SHP77 treated with DMSO at 0.1 percent for 48 hours (cell line): ENCODE results near the gene AFG1L.
"Not testable (repeated sequence)": the region's sequence is repeated elsewhere in the genome, so short reads cannot be mapped to it uniquely, and the experiment has no call there.

Experiments
- DNase-seq: peaks from one replicate; lab custom pipeline; 2025; lab: John Stamatoyannopoulos, UW

Gene AFG1L

DNA sequence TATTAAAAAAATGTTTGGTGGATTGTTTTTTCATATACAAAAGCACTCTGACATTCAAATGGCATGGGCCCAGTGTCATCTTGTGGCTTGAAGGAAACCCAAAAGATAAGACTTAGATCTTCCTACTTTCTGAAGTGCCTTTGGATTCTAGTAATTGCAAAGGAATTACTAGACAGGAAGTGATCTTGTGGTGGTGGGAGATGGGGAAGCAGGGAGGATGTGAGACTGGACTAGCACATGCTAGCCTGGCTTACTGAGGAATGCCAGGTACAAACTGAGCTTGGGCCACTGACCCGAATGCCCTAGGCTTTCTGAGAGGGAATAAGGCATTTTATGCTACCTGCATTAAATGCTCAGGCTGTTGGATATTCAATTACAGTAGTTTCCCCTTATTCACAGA is 59.0 kb downstream of the AFG1L start:
- DNase-seq, result no peak

GRCh38 chr6:108355120-108355519 is 60.3 kb downstream of the AFG1L start:
- no peak for DNase-seq

GRCh38 chr6:108355890-108356289 is 61.0 kb downstream of the AFG1L start:
- no peak for DNase-seq

GRCh38 chr6:108359901-108360882 is 65.3 kb downstream of the AFG1L start:
- no peak for DNase-seq

- DNase-seq, result no peak
Measured at GRCh38 chr6:108360919-108361311, 66.1 kb downstream of the AFG1L start.

GRCh38 chr6:108361312-108361932 is 66.6 kb downstream of the AFG1L start:
- no peak for DNase-seq

DNA sequence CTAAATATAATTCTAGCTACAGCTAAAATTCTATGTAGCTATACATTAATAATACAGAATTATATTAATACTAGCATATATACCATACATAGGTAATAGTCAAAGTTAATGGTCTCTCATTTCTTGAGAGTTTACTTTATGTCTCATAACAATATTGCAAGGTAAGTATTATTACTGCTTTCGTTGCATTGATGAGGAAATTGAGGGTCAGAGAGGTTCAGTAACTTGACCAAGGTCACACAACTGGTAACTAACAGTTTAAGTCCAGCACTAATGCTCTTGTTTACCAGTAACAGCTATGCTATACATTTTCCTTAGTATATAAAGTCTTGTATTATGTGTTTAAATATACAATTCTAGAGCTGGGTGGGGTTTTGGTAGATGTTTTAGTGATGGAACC is 67.6 kb downstream of the AFG1L start:
- DNase-seq, result no peak

DNA sequence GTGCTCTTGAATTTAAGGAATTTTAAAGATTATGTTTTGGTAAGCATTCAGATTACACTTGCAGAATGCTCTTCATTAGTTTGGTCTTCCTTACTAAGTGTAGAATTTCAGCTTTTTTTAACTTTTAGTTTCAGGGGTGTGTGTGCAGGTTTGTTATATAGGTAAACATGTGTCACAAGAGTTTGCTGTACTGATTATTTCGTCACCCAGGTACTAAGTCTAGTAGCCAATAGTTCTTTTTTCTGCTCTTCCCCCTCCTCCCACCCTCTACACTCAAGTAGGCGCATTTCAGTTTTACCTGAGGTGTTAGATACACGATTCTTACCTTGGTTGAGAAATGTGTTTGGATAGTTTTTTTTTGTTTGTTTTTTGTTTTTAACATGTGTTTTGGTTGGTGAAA is 68.3 kb downstream of the AFG1L start:
- DNase-seq, result no peak

GRCh38 chr6:108363889-108364313 is 69.0 kb downstream of the AFG1L start:
- DNase-seq, result no peak

- DNase-seq, result no peak
Measured at GRCh38 chr6:108364470-108364869, 69.6 kb downstream of the AFG1L start.

DNA sequence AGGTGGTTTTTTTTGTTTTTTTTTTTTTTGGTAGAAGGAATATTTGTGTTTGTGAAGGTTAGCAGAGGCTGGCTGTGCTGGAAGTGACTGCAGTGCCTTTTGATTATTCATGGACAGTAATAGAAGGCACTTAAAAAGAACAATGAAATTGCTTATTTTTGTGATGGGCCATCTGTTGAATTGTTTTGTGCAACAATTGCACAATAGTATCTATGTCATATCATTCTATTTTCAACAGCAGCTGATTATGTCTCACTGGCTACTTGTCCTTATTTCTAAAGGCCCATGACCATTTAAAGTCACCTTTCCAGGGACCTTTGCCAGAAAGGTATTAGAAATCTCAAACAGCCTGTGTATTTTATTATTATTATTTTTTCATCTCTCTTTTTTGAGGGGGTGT is 70.6 kb downstream of the AFG1L start:
- no peak for DNase-seq

DNA sequence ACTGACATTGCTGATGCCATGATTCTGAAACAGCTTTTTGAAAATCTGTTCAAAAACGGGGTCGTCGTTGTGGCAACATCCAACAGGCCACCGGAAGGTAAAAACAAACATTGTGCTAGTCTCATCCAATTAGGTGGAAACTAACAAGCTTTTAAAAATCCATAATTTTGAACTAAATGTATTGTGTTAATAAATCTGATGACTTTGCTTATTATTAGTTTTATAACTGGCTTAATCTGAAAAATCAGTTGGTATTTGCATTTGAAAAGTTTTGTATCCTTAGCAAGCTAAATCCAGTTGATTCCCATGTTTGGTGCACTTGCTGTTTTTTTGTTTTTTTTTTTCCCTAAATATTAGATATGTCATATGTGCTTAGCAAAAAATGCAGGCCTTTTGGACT is 71.4 kb downstream of the AFG1L start:
- no peak for DNase-seq

DNA sequence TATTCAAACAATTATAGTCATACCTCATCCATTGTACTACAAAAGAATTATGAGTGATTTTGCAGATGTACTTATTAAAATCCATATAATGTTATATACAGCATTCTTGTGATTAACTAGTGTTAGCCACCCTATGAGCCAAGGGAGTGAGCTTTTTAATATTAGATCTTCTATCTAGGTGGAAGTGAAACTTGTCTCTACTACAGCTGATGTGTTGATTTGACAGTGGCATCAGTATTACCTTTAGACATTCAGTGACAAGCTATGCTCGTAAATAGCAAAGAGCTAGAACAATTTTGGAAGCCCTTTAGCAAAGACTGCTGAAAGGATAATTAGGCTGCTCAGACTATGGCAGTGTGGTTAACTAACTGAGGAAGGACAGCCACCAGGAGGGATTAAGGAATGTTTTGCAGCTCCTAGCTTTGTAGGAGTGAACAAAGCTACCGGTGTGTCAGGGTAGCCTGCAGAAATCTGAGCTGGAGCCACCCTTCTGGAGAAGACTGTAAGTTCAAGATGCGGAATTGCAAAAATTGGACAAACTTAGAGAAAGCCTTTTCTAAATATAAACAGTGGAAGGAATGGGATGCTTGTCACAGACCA is 73.7 kb downstream of the AFG1L start:
- DNase-seq, result no peak

DNA sequence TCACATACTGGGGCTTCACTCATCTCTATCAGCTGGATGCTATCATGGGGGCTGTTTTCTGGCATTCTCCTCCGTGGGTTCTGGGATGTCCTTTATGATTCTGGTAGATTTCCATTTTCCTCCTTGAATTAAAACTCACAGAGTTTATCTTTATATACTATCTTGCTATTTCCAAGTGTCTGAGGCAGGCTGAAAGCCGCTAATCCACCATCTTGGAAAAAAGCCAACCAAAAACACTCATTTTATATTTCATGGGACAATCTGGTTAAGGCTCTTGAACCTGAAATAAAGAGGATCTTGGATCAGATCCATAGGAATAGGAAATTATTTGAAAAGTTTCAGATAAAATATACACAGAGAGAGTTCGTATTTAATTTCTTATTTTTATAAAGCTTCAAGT is 86.0 kb downstream of the AFG1L start:
- no peak for DNase-seq

GRCh38 chr6:108383981-108384380 is 89.1 kb downstream of the AFG1L start:
- no peak for DNase-seq

- DNase-seq, result not testable (repeated sequence)
Measured at GRCh38 chr6:108389190-108389589, 94.3 kb downstream of the AFG1L start.

DNA sequence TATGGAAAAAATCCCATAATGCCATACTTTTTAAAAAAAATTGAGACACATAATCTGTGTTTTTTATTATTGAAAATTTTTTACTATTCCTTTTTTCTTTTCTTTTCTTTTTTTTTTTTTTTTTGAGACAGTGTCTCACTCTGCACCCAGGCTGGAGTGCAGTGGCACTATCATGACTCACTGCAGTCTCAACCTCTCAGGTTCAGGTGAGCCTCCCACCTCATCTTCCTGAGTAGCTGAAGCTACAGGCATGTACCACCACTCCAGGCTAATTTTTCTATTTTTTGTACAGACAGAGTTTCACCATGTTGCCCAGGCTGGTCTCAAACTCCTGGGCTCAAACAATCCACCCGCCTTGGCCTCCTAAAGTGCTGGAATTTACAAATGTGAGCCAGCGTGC is 100.4 kb downstream of the AFG1L start:
- DNase-seq, result no peak

DNA sequence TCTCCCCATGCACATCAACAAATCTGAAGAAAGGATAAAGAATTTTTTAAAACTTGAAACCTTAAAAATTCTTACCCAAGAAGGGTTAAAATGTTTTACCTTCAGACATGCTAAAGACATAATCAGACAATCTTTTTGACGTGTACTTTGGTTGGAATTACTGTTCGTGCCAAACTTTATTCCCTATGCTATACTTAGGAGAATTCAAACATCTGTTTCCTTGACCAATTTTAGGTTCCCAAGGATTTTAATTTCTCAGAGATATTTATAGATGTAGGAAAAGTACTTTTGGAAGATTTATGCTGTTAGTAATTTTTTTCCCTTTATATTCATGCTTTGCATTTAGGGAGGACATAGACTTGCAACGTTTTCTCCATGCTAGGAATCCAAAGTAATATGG is 108.4 kb downstream of the AFG1L start:
- no peak for DNase-seq

DNA sequence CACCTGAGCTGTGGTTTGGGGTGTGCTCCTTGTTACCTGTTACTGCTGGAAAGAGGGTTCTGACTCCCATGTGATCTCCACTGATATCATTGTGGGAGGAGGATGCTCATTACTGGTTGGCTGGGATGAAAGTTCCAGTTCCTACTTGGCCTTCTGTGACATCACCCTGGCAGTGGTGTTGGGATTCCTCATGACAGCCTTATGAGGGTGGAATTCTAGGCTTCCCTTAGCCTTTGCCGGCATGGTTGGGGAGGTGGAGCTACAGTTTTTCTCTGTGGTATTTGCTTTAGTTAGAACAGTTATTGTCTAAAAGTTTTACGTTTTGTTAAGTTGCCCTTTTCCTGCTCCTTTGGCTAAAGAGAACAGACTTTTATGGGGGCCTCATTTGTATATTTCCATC is 112.1 kb downstream of the AFG1L start:
- DNase-seq, result no peak

DNA sequence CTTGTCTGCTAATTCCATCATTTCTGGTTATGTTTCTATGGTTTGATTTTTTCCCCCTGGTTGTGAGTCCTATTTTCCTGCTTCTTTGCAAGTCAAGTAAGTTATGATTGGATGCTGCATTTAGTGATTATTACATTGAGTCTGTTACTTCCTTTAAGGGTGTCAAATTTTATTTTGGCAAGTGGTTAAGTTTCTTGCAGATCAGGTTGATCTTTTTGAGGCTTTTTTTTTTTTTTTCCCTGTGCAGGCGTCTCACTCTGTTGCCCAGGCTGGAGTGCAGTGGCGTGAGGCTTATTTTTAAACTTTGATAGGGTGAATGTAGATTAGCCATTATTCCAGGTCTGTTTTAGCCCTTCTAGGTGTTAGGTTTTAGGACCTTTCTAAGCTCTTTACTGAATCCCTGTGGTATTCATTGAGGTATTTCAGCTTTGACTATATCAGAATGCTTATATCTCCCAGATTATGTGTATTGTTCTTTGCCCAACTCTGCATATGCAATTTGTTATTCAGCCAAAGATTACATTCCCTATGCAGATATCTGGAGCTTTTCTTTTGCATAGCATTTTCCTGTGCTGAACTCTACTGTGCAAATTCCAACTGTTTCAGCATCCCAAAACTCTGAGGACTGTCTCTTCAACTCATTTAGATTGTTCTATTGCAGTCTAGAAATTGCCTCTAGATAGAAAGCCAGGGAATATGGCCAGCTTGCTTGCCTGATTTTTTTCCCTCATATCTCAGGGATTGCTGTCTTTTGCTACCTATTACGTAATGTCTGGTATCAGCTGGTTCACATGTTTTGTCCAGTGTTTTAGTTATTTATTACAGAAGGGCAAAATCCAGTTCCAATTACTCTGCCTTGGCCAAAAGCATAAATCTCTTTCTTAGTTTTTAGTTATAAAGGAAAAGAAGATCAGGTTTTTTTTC is 113.3 kb downstream of the AFG1L start:
- no peak for DNase-seq

GRCh38 chr6:108408861-108409260 is 114.0 kb downstream of the AFG1L start:
- no peak for DNase-seq
